Activated CD4-positive, alpha-beta T cell treated with anti-CD3 and anti-CD28 coated beads for 1 hour (primary cell): ENCODE measurements around the gene CHM.
"Not testable (repeated sequence)": the region's sequence is repeated elsewhere in the genome, so short reads cannot be mapped to it uniquely, and the experiment has no call there.

Experiments
- DNase-seq: peaks from one replicate; pipeline ENCODE4 v3.0.0-alpha.2; 2020

The CHM gene

GRCh38 chrX:85995641-85996040 is 51.7 kb downstream of the CHM start:
- no peak for DNase-seq

GRCh38 chrX:85994797-85995196 is 52.6 kb downstream of the CHM start:
- DNase-seq = no peak

- no peak for DNase-seq
These were observed 53.1 kb downstream of the CHM start for GRCh38 chrX:85994228-85994627.

GRCh38 chrX:85993539-85994197 is 53.7 kb downstream of the CHM start:
- no peak for DNase-seq

DNA sequence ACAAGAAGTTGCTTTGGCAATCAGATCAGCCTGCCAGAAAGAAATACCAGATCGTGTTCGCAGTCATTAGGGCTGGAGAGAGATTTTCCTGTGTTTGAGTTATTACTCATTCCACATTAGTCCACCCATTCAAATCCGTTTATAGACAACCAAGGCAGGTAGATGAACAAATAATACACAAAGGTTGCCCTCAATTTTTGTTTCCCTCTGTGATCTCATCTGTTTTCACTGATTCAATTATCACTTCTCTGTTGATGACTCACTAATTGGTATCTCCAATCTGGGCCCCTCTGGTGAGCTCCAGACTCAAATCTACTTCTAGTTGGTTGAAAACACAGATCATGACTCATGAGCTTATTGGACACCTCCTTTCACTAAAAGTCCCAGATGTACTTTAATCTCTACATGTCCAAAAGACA is 54.5 kb downstream of the CHM start:
- no peak for DNase-seq

DNA sequence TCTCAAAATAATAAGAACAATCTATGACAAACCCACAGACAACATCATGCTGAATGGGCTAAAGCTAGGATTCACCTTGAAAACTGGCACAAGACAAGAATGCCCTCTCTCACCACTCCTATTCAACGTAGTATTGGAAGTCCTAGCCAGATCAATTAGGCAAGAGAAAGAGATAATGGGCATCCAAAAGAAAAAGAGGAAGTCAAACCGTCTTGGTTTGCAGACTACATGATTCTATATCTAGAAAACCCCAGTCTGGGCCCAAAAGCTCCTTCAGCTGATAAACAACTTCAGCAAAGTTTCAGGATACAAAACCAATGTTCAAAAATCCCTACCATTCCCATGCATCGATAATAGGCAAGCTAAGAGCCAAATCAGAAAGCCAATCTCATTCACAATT is 59.0 kb downstream of the CHM start:
- DNase-seq = no peak

GRCh38 chrX:85980286-85980685 is 67.1 kb downstream of the CHM start:
- DNase-seq = no peak

- no peak for DNase-seq
These were observed 70.1 kb downstream of the CHM start for GRCh38 chrX:85977218-85977617.

- not testable (repeated sequence) for DNase-seq
These were observed 75.0 kb downstream of the CHM start for GRCh38 chrX:85972351-85972750.

GRCh38 chrX:85964744-85965143 is 82.6 kb downstream of the CHM start:
- DNase-seq = no peak

- DNase-seq = no peak
These were observed 83.6 kb downstream of the CHM start for GRCh38 chrX:85963736-85964135.

- no peak for DNase-seq
These were observed 91.8 kb downstream of the CHM start for GRCh38 chrX:85955510-85955909.

GRCh38 chrX:85944751-85945150 is 102.6 kb downstream of the CHM start:
- not testable (repeated sequence) for DNase-seq

- no peak for DNase-seq
These were observed 106.1 kb downstream of the CHM start for GRCh38 chrX:85941275-85941674.

DNA sequence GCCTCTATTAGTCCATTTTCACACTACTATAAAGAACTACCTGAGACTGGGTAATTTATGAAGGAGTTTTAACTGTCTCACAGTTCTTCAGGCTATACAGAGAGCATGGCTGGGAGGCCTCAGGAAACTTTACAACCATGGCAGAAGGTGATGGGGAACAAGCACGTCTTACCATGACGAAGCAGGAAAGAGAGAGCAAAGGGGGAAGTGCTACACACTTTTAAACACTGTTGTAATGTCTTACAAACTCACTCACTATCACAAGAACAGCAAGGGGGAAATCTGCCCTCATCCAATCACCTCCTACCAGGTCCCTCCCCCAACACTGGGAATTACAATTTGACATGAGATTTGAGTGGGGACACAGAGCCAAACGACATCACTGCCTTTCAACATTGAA is 107.4 kb downstream of the CHM start:
- DNase-seq = not testable (repeated sequence)

DNA sequence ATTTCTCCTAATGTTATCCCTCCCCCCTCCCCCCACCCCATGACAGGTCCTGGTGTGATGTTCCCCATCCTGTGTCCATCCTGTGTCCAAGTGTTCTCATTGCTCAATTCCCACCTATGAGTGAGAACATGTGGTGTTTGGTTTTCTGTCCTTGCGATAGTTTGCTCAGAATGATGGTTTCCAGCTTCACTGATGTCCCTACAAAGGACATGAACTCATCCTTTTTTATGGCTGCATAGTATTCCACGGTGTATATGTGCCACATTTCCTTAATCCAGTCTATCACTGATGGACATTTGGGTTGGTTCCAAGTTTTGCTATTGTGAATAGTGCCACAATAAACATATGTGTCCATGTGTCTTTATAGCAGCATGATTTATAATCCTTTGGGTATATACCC is 113.0 kb downstream of the CHM start:
- DNase-seq = not testable (repeated sequence)

GRCh38 chrX:85930099-85930498 is 117.3 kb downstream of the CHM start:
- DNase-seq = no peak

GRCh38 chrX:85928606-85929005 is 118.8 kb downstream of the CHM start:
- DNase-seq = no peak

DNA sequence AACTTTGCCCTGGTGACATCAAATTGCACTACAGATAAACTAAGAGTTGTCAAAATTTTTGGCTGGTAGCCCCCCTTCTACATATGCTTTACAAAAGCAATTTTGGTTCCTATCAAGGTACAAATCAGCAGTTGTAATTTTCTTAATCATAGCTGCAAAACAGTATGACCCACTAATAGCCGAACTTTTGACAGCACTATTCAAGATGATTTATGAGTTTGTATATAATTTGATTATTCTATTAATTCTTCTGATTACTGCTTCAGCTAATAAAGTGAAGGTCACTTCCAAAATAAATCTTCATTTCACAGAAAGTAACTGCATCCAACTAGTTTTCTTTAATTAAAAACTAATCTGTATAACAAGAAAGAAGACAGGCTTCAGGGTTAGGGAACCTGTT is 119.6 kb downstream of the CHM start:
- DNase-seq = no peak

- DNase-seq = no peak
These were observed 124.5 kb downstream of the CHM start for GRCh38 chrX:85922821-85923220.

DNA sequence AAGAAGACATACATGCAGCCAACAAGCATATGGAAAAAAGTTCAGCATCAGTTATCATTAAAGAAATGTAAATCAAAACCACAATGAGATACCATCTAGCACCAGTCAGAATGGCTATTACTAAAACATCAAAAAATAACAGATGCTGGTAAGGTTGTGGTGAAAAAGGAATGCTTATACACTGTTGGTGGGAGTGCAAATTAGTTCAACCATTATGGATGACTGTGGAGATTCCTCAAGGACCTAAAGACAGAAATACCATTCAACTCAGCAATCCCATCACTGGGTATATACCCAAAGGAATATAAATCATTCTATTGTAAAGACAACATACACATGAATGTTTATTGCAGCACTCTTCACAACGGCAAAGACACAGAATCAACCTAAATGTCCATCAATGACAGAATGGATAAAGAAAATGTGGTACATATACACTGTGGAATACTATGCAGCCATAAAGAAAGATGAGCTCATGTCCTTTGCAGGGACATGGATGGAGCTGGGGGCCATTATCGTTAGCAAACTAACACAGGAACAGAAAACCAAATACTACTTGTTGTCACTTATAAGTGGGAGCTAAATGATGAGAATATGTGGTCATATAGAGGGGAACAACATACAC is 130.6 kb downstream of the CHM start:
- DNase-seq = not testable (repeated sequence)

- DNase-seq = no peak
These were observed 132.9 kb downstream of the CHM start for GRCh38 chrX:85914431-85914830.

DNA sequence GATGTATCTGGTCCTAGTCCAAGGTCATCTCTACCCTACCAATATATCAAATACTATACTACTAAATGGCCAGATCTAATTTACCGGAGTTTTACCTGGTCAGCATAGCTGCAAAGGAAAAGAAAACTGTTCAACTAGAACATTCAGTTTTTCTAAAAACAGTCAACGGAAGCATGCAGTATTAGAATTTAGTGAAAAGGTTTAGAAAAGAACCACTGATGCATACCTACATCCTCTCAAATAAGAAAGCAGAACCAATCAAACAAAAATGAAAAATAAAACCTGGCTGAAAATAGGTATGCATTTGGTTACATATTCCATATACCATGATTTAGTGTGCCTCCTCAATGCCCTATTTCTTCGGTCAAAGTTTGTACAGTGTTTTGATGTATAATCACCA is 140.0 kb downstream of the CHM start:
- no peak for DNase-seq

DNA sequence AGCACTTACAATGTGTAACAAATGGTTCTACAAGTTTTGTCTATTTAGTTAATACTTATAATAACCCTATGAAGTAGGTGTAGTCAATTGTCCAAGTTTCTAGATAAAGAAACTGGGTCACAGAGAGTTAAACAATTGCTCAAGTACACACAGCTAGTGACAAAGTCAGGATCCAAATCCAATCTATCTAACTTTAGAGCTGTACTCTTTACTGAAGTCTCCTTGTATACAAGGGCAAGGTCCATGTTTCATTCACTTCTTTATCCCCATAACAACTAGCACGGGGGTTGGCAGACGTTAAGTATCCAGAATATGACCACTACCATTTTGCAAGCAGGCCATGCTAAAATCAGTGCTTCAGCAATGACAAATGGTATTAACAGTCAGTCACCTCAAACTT is 141.0 kb downstream of the CHM start:
- no peak for DNase-seq

DNA sequence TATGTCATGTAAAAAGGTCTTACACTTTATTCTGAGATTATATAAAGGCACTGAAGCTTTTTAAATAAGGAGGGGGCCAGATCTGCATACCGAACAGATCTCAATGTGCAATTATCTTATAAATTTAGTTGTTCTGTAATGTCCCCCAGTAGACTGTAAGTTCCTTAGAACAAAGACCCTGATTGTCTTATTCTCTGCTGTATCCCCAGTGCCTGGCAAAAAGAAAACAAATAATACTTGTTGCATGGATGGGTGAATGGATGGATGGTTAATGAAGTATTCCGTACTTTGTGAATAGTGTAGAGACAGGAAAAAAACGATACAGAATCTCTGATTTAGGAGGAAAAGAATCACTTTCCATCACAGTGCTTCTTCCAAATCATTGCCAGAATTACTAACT is 141.5 kb downstream of the CHM start:
- DNase-seq = no peak
